Endodermal cell (in vitro differentiated cells): Measurements from ENCODE around the gene L1TD1. TPM values are rescaled to one million over a fixed set of nuclear protein-coding genes. Genes with fewer than 3 reads are reported as not detected.
"Not testable (repeated sequence)": the region's sequence is repeated elsewhere in the genome, so short reads cannot be mapped to it uniquely, and the experiment has no call there.

ENCODE experiments used
- DNase-seq: peaks from one replicate; pipeline ENCODE4 v3.0.0-alpha.2; 2017
- H3K27ac ChIP-seq: 2 replicates; pipeline ENCODE4 v1.5.1; 2013; ENCODE audit warnings: mild to moderate bottlenecking, low read depth, low read length, moderate library complexity
- H3K27me3 ChIP-seq: 2 replicates; pipeline ENCODE4 v1.6.1; 2013; ENCODE audit warnings: mild to moderate bottlenecking, low read length, moderate library complexity; ENCODE audit not compliant: insufficient read depth, control insufficient read depth, poor library complexity, severe bottlenecking
- H3K36me3 ChIP-seq: 2 replicates; pipeline ENCODE4 v1.7.0; 2013; ENCODE audit warnings: mild to moderate bottlenecking, low read length, moderate library complexity; ENCODE audit not compliant: control insufficient read depth, insufficient read depth
- H3K4me1 ChIP-seq: one replicate; pipeline ENCODE4 v1.7.0; 2013; ENCODE audit warnings: low read length; ENCODE audit not compliant: control insufficient read depth, insufficient read depth
- H3K4me3 ChIP-seq: 2 replicates; pipeline ENCODE4 v1.5.1; 2013; ENCODE audit warnings: mild to moderate bottlenecking, low read length, moderate library complexity
- H3K9ac ChIP-seq: 2 replicates; pipeline ENCODE4 v1.6.1; 2013; ENCODE audit warnings: mild to moderate bottlenecking, low read length, moderate library complexity; ENCODE audit not compliant: poor library complexity, severe bottlenecking; ENCODE audit errors: extremely low read depth
- H3K9me3 ChIP-seq: 2 replicates; pipeline ENCODE4 v1.6.1; 2013; ENCODE audit warnings: mild to moderate bottlenecking, low read length, moderate library complexity; ENCODE audit not compliant: control insufficient read depth
- H3K27ac Mint-ChIP-seq: 2 replicates; pipeline ENCODE4 v1.8.0; 2020; ENCODE audit warnings: mixed read lengths
- H3K27me3 Mint-ChIP-seq: 2 replicates; pipeline ENCODE4 v1.8.0; 2021; ENCODE audit warnings: mild to moderate bottlenecking, mixed read lengths; ENCODE audit not compliant: insufficient read depth
- H3K36me3 Mint-ChIP-seq: 2 replicates; pipeline ENCODE4 v1.8.0; 2020; ENCODE audit warnings: low read depth, mixed read lengths
- H3K4me1 Mint-ChIP-seq: 2 replicates; pipeline ENCODE4 v1.8.0; 2020; ENCODE audit warnings: mixed read lengths
- H3K4me3 Mint-ChIP-seq: 2 replicates; pipeline ENCODE4 v1.8.0; 2020; ENCODE audit warnings: mild to moderate bottlenecking, moderate library complexity, mixed read lengths
- H3K9me3 Mint-ChIP-seq: 2 replicates; pipeline ENCODE4 v1.8.0; 2020; ENCODE audit warnings: mild to moderate bottlenecking, mixed read lengths
- CTCF ChIP-seq: fragments of 200-600 bp; sonication (generic); conservative IDR thresholded peaks from 2 replicates; pipeline ENCODE4 v1.5.0; 2021; ENCODE audit warnings: antibody characterized with exemption, mild to moderate bottlenecking
- WGBS, 2 experiments: methylation state at CpG; one replicate each; pipeline versions ENCODE4 v1.1.5 to v1.1.7; 2013; ENCODE audit warnings: missing lambda C conversion rate in 2 of 2, mixed read lengths in 1 of 2; ENCODE audit not compliant: insufficient coverage in 1 of 2, insufficient read length in 1 of 2; 5-methylcytosine and 5-hydroxymethylcytosine counted together
- total RNA-seq, 2 donors: library from RNA; stranded (reverse); fragmentation: NEBNext Ultra II Directional in 1 of 2; extraction: Animal tissue kit (Norgen Biotek cat#: 25700) in 1 of 2; gene quantifications; 2 replicates in 1 of 2; 3 replicates in 1 of 2; pipeline ENCODE4 v1.2.1, GENCODE V29; 2021

Gene L1TD1
- total RNA-seq, 2 donors from 2014 or later, result 66.7 to 200 TPM

GRCh38 chr1:62181532-62181931, 13.1 kb upstream of the L1TD1 start:
- WGBS, 2 experiments, result 40 to 56% methylated on average over 2 to 7 of the region's 7 CpGs
- TF ChIP-seq CTCF, result no peak
- Mint-ChIP-seq H3K4me3 (no peak overlapping the region), H3K27ac (peak overlapping the region; percentile 87), H3K4me1 (peaks cover 58% of the 10 kb centered on the region), H3K9me3 (no peaks in the 10 kb centered on the region), H3K36me3 (no peaks in the 10 kb centered on the region), H3K27me3 (no peaks in the 10 kb centered on the region)
- Histone ChIP-seq H3K9me3 (no peaks in the 10 kb centered on the region), H3K27ac (no peak overlapping the region), H3K4me1 (peaks cover 11% of the 10 kb centered on the region), H3K36me3 (no peaks in the 10 kb centered on the region), H3K4me3 (no peak overlapping the region), H3K27me3 (no peaks in the 10 kb centered on the region), H3K9ac (no peak overlapping the region)
- peak; percentile 75 for DNase-seq

DNA sequence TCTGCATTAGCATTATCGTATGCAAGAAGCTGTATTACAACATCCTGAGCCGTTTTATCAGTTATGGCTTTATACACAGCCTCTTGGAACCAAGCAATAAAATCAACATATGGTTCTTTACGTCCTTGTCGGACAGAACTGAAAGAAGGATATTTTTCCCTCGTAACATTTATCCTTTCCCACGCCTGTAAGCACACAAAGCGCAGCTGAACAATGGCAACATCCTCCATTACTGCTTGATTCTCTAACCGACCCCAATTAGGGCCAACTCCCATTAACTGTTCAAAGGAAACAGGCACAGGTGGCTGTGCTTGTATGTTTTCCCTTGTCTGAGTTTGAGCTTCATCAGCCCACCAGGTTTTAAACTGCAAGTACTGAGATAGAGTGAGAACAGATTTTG, 12.5 kb upstream of the L1TD1 start:
- not testable (repeated sequence) for H3K27me3 ChIP-seq, H3K27me3 Mint-ChIP-seq, H3K4me3 ChIP-seq, H3K4me1 ChIP-seq, H3K4me3 Mint-ChIP-seq, H3K36me3 Mint-ChIP-seq, DNase-seq, H3K27ac ChIP-seq, H3K36me3 ChIP-seq, H3K9me3 ChIP-seq, H3K9me3 Mint-ChIP-seq, H3K9ac ChIP-seq
- Mint-ChIP-seq H3K4me1 (peaks cover 58% of the 10 kb centered on the region), H3K27ac (peak overlapping the region; percentile 87)
- WGBS, 2 experiments, result 71% methylated on average over 7 to 8 of the region's 8 CpGs

DNA sequence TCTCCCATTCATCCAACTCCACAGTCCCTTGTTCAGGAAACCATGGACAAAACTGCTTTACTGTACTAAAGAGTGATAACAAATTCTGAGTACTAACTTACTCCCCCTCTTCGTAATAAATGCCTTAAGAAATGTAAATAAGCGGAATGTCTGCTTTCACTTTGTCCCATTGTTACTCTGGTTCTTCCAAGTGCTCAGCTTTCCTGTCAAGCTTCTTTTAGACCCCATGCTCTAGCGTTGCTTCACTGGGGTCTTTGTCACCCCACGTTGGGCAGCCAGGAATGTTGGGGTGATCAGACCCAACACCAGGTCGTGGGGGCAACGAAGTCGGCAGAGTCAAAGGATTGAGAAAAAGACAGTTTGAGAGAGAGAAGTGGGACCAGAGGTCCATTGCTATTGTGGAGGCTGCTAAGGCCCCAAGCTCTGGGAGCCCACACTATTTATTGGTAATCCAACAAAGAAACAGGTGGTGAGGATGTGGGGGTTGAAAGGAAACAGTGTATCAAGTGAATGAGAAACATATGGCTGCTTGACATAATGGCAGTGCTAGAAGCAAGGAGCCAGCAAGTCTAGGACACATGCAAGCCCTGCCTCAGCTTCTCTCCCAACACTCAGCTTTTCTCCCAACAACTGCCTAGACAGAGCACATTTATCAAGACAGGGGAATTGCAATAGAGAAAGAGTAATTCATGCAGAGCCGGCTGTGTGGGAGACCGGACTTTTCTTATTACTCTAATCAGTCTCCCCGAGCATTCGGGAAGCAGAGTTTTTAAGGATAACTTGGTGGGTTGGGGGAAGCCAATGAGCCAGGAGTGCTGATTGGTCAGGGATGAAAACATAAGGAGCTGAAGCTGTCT, 11.3 kb upstream of the L1TD1 start:
- not testable (repeated sequence) for H3K9ac ChIP-seq, H3K27me3 ChIP-seq, H3K4me1 ChIP-seq, H3K27ac ChIP-seq, H3K9me3 Mint-ChIP-seq, DNase-seq, H3K36me3 Mint-ChIP-seq, H3K27me3 Mint-ChIP-seq, H3K36me3 ChIP-seq, H3K9me3 ChIP-seq, H3K4me3 Mint-ChIP-seq, H3K4me3 ChIP-seq
- Mint-ChIP-seq H3K27ac (peak overlapping the region; percentile 65), H3K4me1 (peaks cover 49% of the 10 kb centered on the region)
- WGBS, 2 experiments, result 50 to 63% methylated on average over 9 to 11 of the region's 11 CpGs

- no peak for TF ChIP-seq CTCF
- Histone ChIP-seq H3K27ac (no peak overlapping the region), H3K4me1 (peaks cover 3% of the 10 kb centered on the region), H3K9ac (no peak overlapping the region), H3K27me3 (no peaks in the 10 kb centered on the region), H3K4me3 (no peak overlapping the region), H3K9me3 (no peaks in the 10 kb centered on the region), H3K36me3 (no peaks in the 10 kb centered on the region)
- Mint-ChIP-seq H3K36me3 (no peaks in the 10 kb centered on the region), H3K27me3 (no peaks in the 10 kb centered on the region), H3K9me3 (no peaks in the 10 kb centered on the region), H3K4me3 (no peak overlapping the region), H3K27ac (no peak overlapping the region), H3K4me1 (peaks cover 40% of the 10 kb centered on the region)
- WGBS, 2 experiments, result 84 to 87% methylated on average over 4 to 7 of the region's 7 CpGs
- DNase-seq, result peak; percentile 33
Observed at GRCh38 chr1:62184336-62184735, 10.3 kb upstream of the L1TD1 start.

GRCh38 chr1:62185233-62185632, 9.4 kb upstream of the L1TD1 start:
- peak; percentile 33 for DNase-seq
- not testable (repeated sequence) for H3K27me3 ChIP-seq
- 88 to 95% methylated on average over 5 to 6 of the region's 6 CpGs for WGBS, 2 experiments

More at GRCh38 chr1:62185233-62185632, 9.4 kb upstream of the L1TD1 start:
- not testable (repeated sequence) for H3K36me3 ChIP-seq, H3K4me1 ChIP-seq, H3K27ac ChIP-seq, H3K9ac ChIP-seq, H3K27ac Mint-ChIP-seq, H3K9me3 Mint-ChIP-seq, H3K4me3 Mint-ChIP-seq, H3K27me3 Mint-ChIP-seq, H3K4me3 ChIP-seq, H3K9me3 ChIP-seq, H3K36me3 Mint-ChIP-seq
- peaks cover 35% of the 10 kb centered on the region for H3K4me1 Mint-ChIP-seq
